Gastroesophageal sphincter (tissue), 4 donors: ENCODE measurements around the gene PNO1. TPM values are rescaled to one million over a fixed set of nuclear protein-coding genes. Genes with fewer than 3 reads are reported as not detected.

Experiments used
- ATAC-seq: fragments of 150-250 bp; one replicate; pipeline ENCODE4 v1.9.1; 2016; ENCODE audit warnings: mild to moderate bottlenecking, moderate library complexity
- H3K27ac ChIP-seq, 4 donors: fragments of 200-600 bp; sonication (generic) in 3 of 4; 1 replicate in 3 of 4; 2 replicates in 1 of 4; pipeline ENCODE4 v1.5.1; 2016 to 2019
- H3K27me3 ChIP-seq: fragments of 200-600 bp; sonication (generic); one replicate; pipeline ENCODE4 v1.5.1; 2019
- H3K36me3 ChIP-seq, 2 donors: fragments of 200-600 bp; sonication (generic); one replicate each; pipeline ENCODE4 v1.5.1; 2019; ENCODE audit warnings: control low read depth in 1 of 2
- H3K4me1 ChIP-seq, 3 donors: fragments of 200-600 bp; sonication (generic); 1 replicate in 2 of 3; 2 replicates in 1 of 3; pipeline ENCODE4 v1.5.1; 2016 to 2019; ENCODE audit warnings: control low read depth in 2 of 3
- H3K4me3 ChIP-seq, 2 donors: fragments of 200-600 bp; sonication (generic); one replicate each; pipeline ENCODE4 v1.5.1; 2019; ENCODE audit warnings: mild to moderate bottlenecking in 1 of 2, moderate library complexity in 1 of 2
- H3K9me3 ChIP-seq, 3 donors: fragments of 200-600 bp; sonication (generic); one replicate each; pipeline ENCODE4 v1.5.1; 2017 to 2019; ENCODE audit warnings: control low read depth in 2 of 3
- EP300 ChIP-seq: sonication (generic); formaldehyde crosslinking; IDR thresholded peaks from one replicate; pipeline ENCODE4 v1.6.1; 2017; ENCODE audit warnings: antibody characterized with exemption, mild to moderate bottlenecking
- POLR2A ChIP-seq, 2 donors: fragments of 450-650 bp; IDR thresholded peaks; one replicate each; pipeline ENCODE4 v1.6.1; 2017; ENCODE audit warnings: antibody characterized with exemption in 2 of 2, mild to moderate bottlenecking in 2 of 2, moderate library complexity in 1 of 2
- POLR2AphosphoS5 ChIP-seq: sonication (generic); formaldehyde crosslinking; IDR thresholded peaks from one replicate; pipeline ENCODE4 v1.6.1; 2017; ENCODE audit warnings: antibody characterized with exemption
- WGBS, 2 donors: methylation state at CpG; one replicate each; pipeline ENCODE4 v1.1.5; 2018; ENCODE audit warnings: low coverage in 1 of 2; 5-methylcytosine and 5-hydroxymethylcytosine counted together
- total RNA-seq, 4 donors: library from RNA; depleted of rRNA; stranded (reverse); fragments of >200 nt; gene quantifications; one replicate each; pipeline ENCODE4 v1.1.0, GENCODE V29; 2016
- TF ChIP-seq, protein P1 (sequence below), 4 experiments: fragments of 200-600 bp in 2 of 4; fragments of 450-650 bp in 2 of 4; sonication (generic) in 1 of 4; IDR thresholded peaks; one replicate each; pipeline ENCODE4 v1.5.1; 2017 to 2019; ENCODE audit warnings: antibody characterized with exemption in 4 of 4, mild to moderate bottlenecking in 2 of 4, moderate library complexity in 2 of 4

PNO1 gene
- total RNA-seq, 4 donors from 2014 or later = 11.7 to 25.3 (median 19.3) TPM

- peaks cover 0 to 8% of the 10 kb centered on the region in 2 donors for H3K36me3 ChIP-seq
- no peak for ATAC-seq
- TF ChIP-seq POLR2A (IDR thresholded peaks at IDR 0.05) = no peak
- TF ChIP-seq EP300 = no peak
- TF ChIP-seq POLR2AphosphoS5 = no peak
- TF ChIP-seq, protein P1, sequence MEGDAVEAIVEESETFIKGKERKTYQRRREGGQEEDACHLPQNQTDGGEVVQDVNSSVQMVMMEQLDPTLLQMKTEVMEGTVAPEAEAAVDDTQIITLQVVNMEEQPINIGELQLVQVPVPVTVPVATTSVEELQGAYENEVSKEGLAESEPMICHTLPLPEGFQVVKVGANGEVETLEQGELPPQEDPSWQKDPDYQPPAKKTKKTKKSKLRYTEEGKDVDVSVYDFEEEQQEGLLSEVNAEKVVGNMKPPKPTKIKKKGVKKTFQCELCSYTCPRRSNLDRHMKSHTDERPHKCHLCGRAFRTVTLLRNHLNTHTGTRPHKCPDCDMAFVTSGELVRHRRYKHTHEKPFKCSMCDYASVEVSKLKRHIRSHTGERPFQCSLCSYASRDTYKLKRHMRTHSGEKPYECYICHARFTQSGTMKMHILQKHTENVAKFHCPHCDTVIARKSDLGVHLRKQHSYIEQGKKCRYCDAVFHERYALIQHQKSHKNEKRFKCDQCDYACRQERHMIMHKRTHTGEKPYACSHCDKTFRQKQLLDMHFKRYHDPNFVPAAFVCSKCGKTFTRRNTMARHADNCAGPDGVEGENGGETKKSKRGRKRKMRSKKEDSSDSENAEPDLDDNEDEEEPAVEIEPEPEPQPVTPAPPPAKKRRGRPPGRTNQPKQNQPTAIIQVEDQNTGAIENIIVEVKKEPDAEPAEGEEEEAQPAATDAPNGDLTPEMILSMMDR (IDR thresholded peaks at IDR 0.05) = no peak
- H3K9me3 ChIP-seq = no peaks in the 10 kb centered on the region
- 91 to 95% methylated on average over 7 of the region's 7 CpGs for WGBS, 2 donors
- H3K27me3 ChIP-seq = no peaks in the 10 kb centered on the region
- H3K27ac ChIP-seq = no peak overlapping the region
- no peak overlapping the region for H3K4me3 ChIP-seq
- peaks cover 0 to 37% (median 12%) of the 10 kb centered on the region in 3 donors for H3K4me1 ChIP-seq
Measured at GRCh38 chr2:68155618-68156017, 2.1 kb upstream of the PNO1 start.

DNA sequence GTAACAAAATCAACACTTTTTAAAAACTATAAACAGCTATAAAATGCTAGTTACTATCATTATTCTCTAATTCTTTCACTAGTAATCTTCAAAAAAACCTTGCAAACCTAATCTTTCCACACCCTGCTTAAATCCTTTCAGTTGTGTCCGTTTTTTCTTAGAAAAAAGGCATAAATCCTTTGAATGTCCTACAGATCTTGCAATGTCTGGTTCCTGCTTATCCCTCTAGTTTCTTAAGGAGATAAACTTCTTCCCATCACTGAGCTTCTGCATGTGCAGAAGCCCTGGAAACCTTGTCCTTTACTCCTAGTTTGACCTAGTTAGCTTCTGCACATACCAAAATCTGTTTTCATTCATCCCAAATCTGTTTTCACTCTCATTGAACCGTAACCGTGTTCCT lies 1.3 kb upstream of the PNO1 start:
- H3K9me3 ChIP-seq = no peaks in the 10 kb centered on the region
- peak overlapping the region; percentile 66 to 94 (median 86) for H3K27ac ChIP-seq

DNA sequence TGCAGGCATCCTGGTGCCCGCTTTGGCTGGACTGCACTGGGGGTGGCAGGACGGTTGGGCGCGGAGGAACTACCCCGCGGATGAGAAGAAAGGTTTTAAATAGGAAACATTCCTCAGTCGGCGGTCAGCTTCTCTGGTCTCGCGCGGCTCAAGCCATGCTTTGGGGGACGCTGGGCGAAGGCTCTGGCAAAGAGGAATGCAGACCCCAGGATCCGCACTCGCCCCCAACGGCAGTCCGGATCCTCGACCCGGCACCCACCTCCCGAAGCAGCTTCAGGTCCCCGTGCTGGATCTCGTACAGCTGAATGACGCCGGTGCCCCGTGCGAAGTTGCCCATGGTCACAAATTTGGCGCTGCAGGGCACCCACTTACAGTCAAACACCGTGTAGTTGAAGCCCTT lies 686 bp upstream of the PNO1 start:
- Histone ChIP-seq H3K4me1 (peaks cover 0 to 37% (median 12%) of the 10 kb centered on the region in 3 donors), H3K9me3 (no peaks in the 10 kb centered on the region), H3K27ac (peak overlapping the region; percentile 66 to 94 (median 86)), H3K36me3 (peaks cover 0 to 22% of the 10 kb centered on the region in 2 donors), H3K4me3 (peak overlapping the region; percentile 60 to 74), H3K27me3 (no peaks in the 10 kb centered on the region)
- TF ChIP-seq EP300 (no peak), POLR2A (IDR thresholded peaks at IDR 0.05) (no peak), POLR2AphosphoS5 (no peak)
- TF ChIP-seq, protein P1 (IDR thresholded peaks at IDR 0.05) = peak in 1 of 4 experiments; percentile 24
- peak; percentile 34 for ATAC-seq
- 0% methylated on average over 7 of the region's 28 CpGs; no CpG with 5 or more reads in 1 of the 2 donors for WGBS, 2 donors

More for the DNA sequence above, 1.3 kb upstream of the PNO1 start:
- no peak for ATAC-seq
- Histone ChIP-seq H3K36me3 (peaks cover 0 to 16% of the 10 kb centered on the region in 2 donors), H3K4me3 (peak overlapping the region; percentile 60 to 74), H3K4me1 (peaks cover 0 to 37% (median 12%) of the 10 kb centered on the region in 3 donors), H3K27me3 (no peaks in the 10 kb centered on the region)
- TF ChIP-seq EP300 (no peak), POLR2AphosphoS5 (no peak), POLR2A (IDR thresholded peaks at IDR 0.05) (no peak)
- TF ChIP-seq, protein P1 (IDR thresholded peaks at IDR 0.05) = no peak
- WGBS, 2 donors = 4 to 5% methylated on average over 3 of the region's 3 CpGs

- ATAC-seq = no peak
- peaks cover 0 to 37% (median 12%) of the 10 kb centered on the region in 3 donors for H3K4me1 ChIP-seq
- H3K4me3 ChIP-seq = peak overlapping the region; percentile 60 to 74
- 0% methylated on average over 1 of the region's 7 CpGs for WGBS, 2 donors
- H3K36me3 ChIP-seq = peaks cover 0 to 33% of the 10 kb centered on the region in 2 donors
- peak overlapping the region; percentile 30 to 94 (median 86) for H3K27ac ChIP-seq
- no peaks in the 10 kb centered on the region for H3K27me3 ChIP-seq
- TF ChIP-seq, protein P1 (IDR thresholded peaks at IDR 0.05) = no peak
- TF ChIP-seq EP300 = no peak
- TF ChIP-seq POLR2A (IDR thresholded peaks at IDR 0.05) = no peak
- no peak for TF ChIP-seq POLR2AphosphoS5
- no peaks in the 10 kb centered on the region for H3K9me3 ChIP-seq
Measured at GRCh38 chr2:68158134-68158447, 403 bp downstream of the PNO1 start.

DNA sequence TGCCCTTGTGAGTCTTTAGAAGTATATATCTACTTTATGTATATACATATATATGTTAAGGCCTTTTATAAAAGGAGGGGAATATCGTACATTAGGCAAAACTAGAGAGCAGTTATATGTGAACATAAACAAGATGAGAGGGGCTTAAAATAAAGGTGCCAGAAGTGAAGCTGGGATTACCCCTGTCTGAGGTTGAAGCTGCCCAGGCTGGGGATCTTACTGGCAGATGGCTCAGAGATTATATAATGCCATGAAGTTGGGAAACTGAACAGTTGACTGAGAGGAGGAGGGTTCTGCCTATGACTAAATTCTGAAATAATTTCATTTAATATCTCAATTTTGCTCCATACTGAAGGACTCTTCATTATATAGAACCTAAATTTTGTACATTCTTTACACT lies 6.0 kb downstream of the PNO1 start:
- peaks cover 0 to 84% of the 10 kb centered on the region in 2 donors for H3K36me3 ChIP-seq
- ATAC-seq = no peak
- WGBS, 2 donors = 56 to 83% methylated on average over 1 of the region's 1 CpG
- no peak overlapping the region for H3K27ac ChIP-seq
- H3K4me3 ChIP-seq = no peak overlapping the region
- H3K27me3 ChIP-seq = no peaks in the 10 kb centered on the region
- no peaks in the 10 kb centered on the region for H3K9me3 ChIP-seq
- peaks cover 0 to 11% (median 6%) of the 10 kb centered on the region in 3 donors for H3K4me1 ChIP-seq
- TF ChIP-seq EP300 = no peak
- TF ChIP-seq, protein P1 (IDR thresholded peaks at IDR 0.05) = no peak
